Measurements from ENCODE around the gene CEBPG. TPM values are rescaled to one million over a fixed set of nuclear protein-coding genes. Genes with fewer than 3 reads are reported as not detected.

The CEBPG gene
- total and polyA plus RNA-seq, 2 donors (not counting 1 experiment from before 2014, with no cell fraction given) = 12.5 to 24.2 TPM

DNA sequence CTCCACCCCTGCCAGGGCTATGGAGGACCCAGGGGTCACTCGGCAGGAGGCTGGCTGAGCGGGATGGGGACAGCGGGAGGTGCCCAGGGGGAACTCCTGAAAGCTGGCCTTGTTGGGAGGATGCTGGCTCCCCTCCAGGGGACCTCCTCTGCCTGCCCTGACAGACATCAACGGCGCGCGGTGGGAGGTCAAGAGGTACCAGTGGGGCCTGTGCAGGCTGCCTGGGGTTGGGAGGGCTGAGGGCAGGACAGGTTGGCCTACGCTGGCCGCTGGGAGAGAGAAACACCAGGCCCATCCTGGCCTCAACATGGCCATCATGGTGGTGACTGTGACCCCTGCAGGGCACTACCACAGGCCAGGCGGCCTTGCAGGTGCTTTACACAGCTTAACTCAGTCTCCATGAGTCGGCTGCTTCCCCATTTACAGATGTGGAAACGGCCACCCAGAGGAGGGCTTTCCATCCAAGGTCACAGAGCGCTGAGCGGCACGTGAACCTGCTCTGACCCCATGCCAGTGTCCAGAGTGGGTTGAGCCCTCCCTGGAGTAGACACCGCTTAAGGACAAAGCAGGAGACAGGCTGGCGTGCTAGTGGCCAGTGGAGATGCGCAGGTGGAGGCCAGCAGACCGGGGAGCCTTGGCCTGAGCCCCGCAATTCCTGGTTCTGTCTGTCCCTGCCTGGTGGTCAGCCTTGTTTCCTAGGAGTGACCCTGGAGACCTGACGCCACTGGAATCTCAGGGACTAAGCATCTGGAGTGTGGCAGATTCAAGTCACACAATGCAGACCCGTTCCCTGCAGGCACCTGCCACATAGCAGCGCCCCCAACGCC is 27.6 kb downstream of the CEBPG start:
- Histone ChIP-seq H3K27ac (ENCODE audit: low read length in 2 of 2) (no peak overlapping the region), H3K4me1 (ENCODE audit: control insufficient read depth in 2 of 2, insufficient read depth in 2 of 2, low read length in 2 of 2) (no peaks in the 10 kb centered on the region), H4K20me1 (ENCODE audit: control insufficient read depth, insufficient read depth, low read length, poor library complexity, severe bottlenecking) (no peaks in the 10 kb centered on the region), H2AFZ (ENCODE audit: insufficient read depth, low read depth, low read length, poor library complexity, severe bottlenecking) (no peak overlapping the region), H3K79me2 (ENCODE audit: control insufficient read depth, insufficient read depth, low read length) (no peaks in the 10 kb centered on the region), H3K9me3 (ENCODE audit: control extremely low read depth in 1 of 3, control insufficient read depth in 2 of 3, insufficient read depth in 1 of 3, low read length in 2 of 3) (no peaks in the 10 kb centered on the region), H3K4me2 (replicated peaks; ENCODE audit: low read depth, low read length, poor library complexity, severe bottlenecking) (no peak overlapping the region), H3K4me3 (ENCODE audit: control extremely low read depth in 1 of 5, extremely low read depth in 1 of 5, insufficient read depth in 1 of 5, low read depth in 2 of 5, low read length in 4 of 5) (no peak overlapping the region), H3K9ac (ENCODE audit: low read length) (no peak overlapping the region), H3K36me3 (replicated peaks in 1 of 2; ENCODE audit: control extremely low read depth in 1 of 2, control insufficient read depth in 1 of 2, extremely low read depth in 1 of 2, insufficient read depth in 2 of 2, low read length in 1 of 2) (no peaks in the 10 kb centered on the region), H3K27me3 (replicated peaks in 1 of 4; ENCODE audit: control extremely low read depth in 1 of 4, control insufficient read depth in 3 of 4, insufficient read depth in 4 of 4, low read length in 3 of 4) (no peaks in the 10 kb centered on the region)
- POLR2A ChIA-PET = no interaction called here
- CTCF ChIA-PET = no interaction called here
- TF ChIP-seq CTCF (IDR thresholded peaks at IDR 0.05) = no peak
- TF ChIP-seq EZH2 (IDR thresholded peaks at IDR 0.05; ENCODE audit: borderline replicate concordance, insufficient read depth, low read depth, low read length, poor library complexity, severe bottlenecking) = no peak
- Mint-ChIP-seq H3K4me3 (no peak overlapping the region), H3K27me3 (no peaks in the 10 kb centered on the region), H3K4me1 (no peaks in the 10 kb centered on the region), H3K27ac (no peak overlapping the region), H3K9me3 (ENCODE audit: insufficient read depth) (no peaks in the 10 kb centered on the region)
- 89% methylated on average over 24 of the region's 24 CpGs for WGBS (ENCODE audit: insufficient coverage)
- DNase-seq = no peak
- intact Hi-C loops (cut with micrococcal nuclease) = no loop called here
- ATAC-seq (ENCODE audit: low read depth) = no peak

GRCh38 chr19:33401683-33402420 is 28.3 kb downstream of the CEBPG start:
- intact Hi-C loops (cut with micrococcal nuclease) = no loop called here
- H3K9me3 ChIP-seq (ENCODE audit: control extremely low read depth in 1 of 3, control insufficient read depth in 2 of 3, insufficient read depth in 1 of 3, low read length in 2 of 3) = no peaks in the 10 kb centered on the region
- no peaks in the 10 kb centered on the region for H3K4me1 ChIP-seq (ENCODE audit: control insufficient read depth in 2 of 2, insufficient read depth in 2 of 2, low read length in 2 of 2)
- no peaks in the 10 kb centered on the region for H3K4me1 Mint-ChIP-seq
- no peak overlapping the region for H3K27ac Mint-ChIP-seq
- WGBS (ENCODE audit: insufficient coverage) = 94% methylated on average over 27 of the region's 30 CpGs
- no peaks in the 10 kb centered on the region for H3K9me3 Mint-ChIP-seq (ENCODE audit: insufficient read depth)
- H3K36me3 ChIP-seq (replicated peaks in 1 of 2; ENCODE audit: control extremely low read depth in 1 of 2, control insufficient read depth in 1 of 2, extremely low read depth in 1 of 2, insufficient read depth in 2 of 2, low read length in 1 of 2) = no peaks in the 10 kb centered on the region
- H3K4me3 ChIP-seq (ENCODE audit: control extremely low read depth in 1 of 5, extremely low read depth in 1 of 5, insufficient read depth in 1 of 5, low read depth in 2 of 5, low read length in 4 of 5) = no peak overlapping the region
- DNase-seq (no peak), ATAC-seq (ENCODE audit: low read depth) (no peak)
- no peak for TF ChIP-seq CTCF (IDR thresholded peaks at IDR 0.05)
- TF ChIP-seq EZH2 (IDR thresholded peaks at IDR 0.05; ENCODE audit: borderline replicate concordance, insufficient read depth, low read depth, low read length, poor library complexity, severe bottlenecking) = no peak
- H3K9ac ChIP-seq (ENCODE audit: low read length) = no peak overlapping the region
- no peak overlapping the region for H3K4me3 Mint-ChIP-seq
- H3K27me3 ChIP-seq (replicated peaks in 1 of 4; ENCODE audit: control extremely low read depth in 1 of 4, control insufficient read depth in 3 of 4, insufficient read depth in 4 of 4, low read length in 3 of 4) = no peaks in the 10 kb centered on the region
- H4K20me1 ChIP-seq (ENCODE audit: control insufficient read depth, insufficient read depth, low read length, poor library complexity, severe bottlenecking) = peaks cover 5% of the 10 kb centered on the region
- H3K79me2 ChIP-seq (ENCODE audit: control insufficient read depth, insufficient read depth, low read length) = no peaks in the 10 kb centered on the region
- H3K4me2 ChIP-seq (replicated peaks; ENCODE audit: low read depth, low read length, poor library complexity, severe bottlenecking) = no peak overlapping the region
- no peak overlapping the region for H2AFZ ChIP-seq (ENCODE audit: insufficient read depth, low read depth, low read length, poor library complexity, severe bottlenecking)
- CTCF ChIA-PET = no interaction called here
- POLR2A ChIA-PET = no interaction called here
- no peak overlapping the region for H3K27ac ChIP-seq (ENCODE audit: low read length in 2 of 2)
- H3K27me3 Mint-ChIP-seq = no peaks in the 10 kb centered on the region

Measured in B cell (primary cell).